CD14-positive monocyte (primary cell): ENCODE results near the gene RFNG. TPM values are rescaled to one million over a fixed set of nuclear protein-coding genes. Genes with fewer than 3 reads are reported as not detected.

Source experiments
- DNase-seq, 3 donors: peaks; one replicate each; pipeline ENCODE4 v3.0.0-alpha.2; 2011 to 2022
- H2AFZ ChIP-seq: 2 replicates; pipeline ENCODE4 v1.6.0; 2012; ENCODE audit warnings: mild to moderate bottlenecking, low read depth, low read length, inconsistent platforms; ENCODE audit not compliant: insufficient read depth, poor library complexity, severe bottlenecking
- H3K27ac ChIP-seq, 2 donors: 1 replicate in 1 of 2; 2 replicates in 1 of 2; pipeline ENCODE4 v1.5.1; 2012 to 2013; ENCODE audit warnings: low read length in 2 of 2, control low read depth in 1 of 2, inconsistent platforms in 1 of 2, low read depth in 1 of 2, mild to moderate bottlenecking in 1 of 2
- H3K27me3 ChIP-seq, 2 donors: one replicate each; pipeline versions ENCODE4 v1.6.0 to v1.6.1; 2011 to 2013; ENCODE audit warnings: low read length in 2 of 2; ENCODE audit not compliant: control insufficient read depth in 2 of 2, insufficient read depth in 2 of 2
- H3K36me3 ChIP-seq, 2 donors: replicated peaks in 1 of 2; 1 replicate in 1 of 2; 2 replicates in 1 of 2; pipeline versions ENCODE4 v1.5.1 to v1.6.1; 2012 to 2013; ENCODE audit warnings: low read length in 2 of 2, control low read depth in 1 of 2, inconsistent platforms in 1 of 2, mild to moderate bottlenecking in 1 of 2; ENCODE audit not compliant: insufficient read depth in 2 of 2, control insufficient read depth in 1 of 2
- H3K4me1 ChIP-seq, 2 donors: 1 replicate in 1 of 2; 2 replicates in 1 of 2; pipeline versions ENCODE4 v1.5.1 to v1.6.1; 2012 to 2013; ENCODE audit warnings: low read length in 2 of 2, control low read depth in 1 of 2, inconsistent platforms in 1 of 2, mild to moderate bottlenecking in 1 of 2, moderate library complexity in 1 of 2; ENCODE audit not compliant: insufficient read depth in 2 of 2, control insufficient read depth in 1 of 2
- H3K4me2 ChIP-seq: replicated peaks from 2 replicates; pipeline ENCODE3; 2012; ENCODE audit warnings: low read length, moderate library complexity, mild to moderate bottlenecking; ENCODE audit not compliant: poor library complexity, severe bottlenecking; ENCODE audit errors: extremely low read depth
- H3K4me3 ChIP-seq, 3 experiments: fragments of 200-600 bp in 1 of 3; sonication (generic) in 1 of 3; replicated peaks in 1 of 3; 1 replicate in 2 of 3; 2 replicates in 1 of 3; pipeline ENCODE4 v1.5.1; 2011 to 2013; ENCODE audit warnings: low read length in 3 of 3, mild to moderate bottlenecking in 3 of 3, control low read depth in 2 of 3, low read depth in 2 of 3, inconsistent platforms in 1 of 3, moderate library complexity in 1 of 3
- H3K79me2 ChIP-seq: 2 replicates; pipeline ENCODE4 v1.6.0; 2012; ENCODE audit warnings: mild to moderate bottlenecking, control low read depth, inconsistent platforms, low read length, moderate library complexity; ENCODE audit not compliant: insufficient read depth
- H3K9ac ChIP-seq: 2 replicates; pipeline ENCODE4 v1.6.0; 2017; ENCODE audit warnings: low read length, mild to moderate bottlenecking; ENCODE audit not compliant: insufficient read depth, poor library complexity, severe bottlenecking
- H3K9me3 ChIP-seq, 2 donors: replicated peaks in 1 of 2; 1 replicate in 1 of 2; 2 replicates in 1 of 2; pipeline versions ENCODE4 v1.5.1 to v1.6.1; 2012 to 2013; ENCODE audit warnings: low read length in 2 of 2, control low read depth in 1 of 2; ENCODE audit not compliant: control insufficient read depth in 1 of 2, insufficient read depth in 1 of 2
- H4K20me1 ChIP-seq: 2 replicates; pipeline ENCODE4 v1.6.0; 2012; ENCODE audit warnings: mild to moderate bottlenecking, low read length, control low read depth, moderate library complexity; ENCODE audit not compliant: insufficient read depth
- H3K27ac Mint-ChIP-seq, 7 donors: one replicate each; pipeline ENCODE4 v1.8.0; 2020; ENCODE audit warnings: mild to moderate bottlenecking in 7 of 7, mixed read lengths in 7 of 7, moderate library complexity in 6 of 7, inconsistent platforms in 2 of 7
- H3K27me3 Mint-ChIP-seq, 3 donors: one replicate each; pipeline ENCODE4 v1.8.0; 2021 to 2022; ENCODE audit warnings: low read depth in 3 of 3, mild to moderate bottlenecking in 3 of 3, mixed read lengths in 3 of 3, moderate library complexity in 3 of 3, inconsistent platforms in 1 of 3
- H3K36me3 Mint-ChIP-seq, 2 donors: one replicate each; pipeline ENCODE4 v1.8.0; 2020; ENCODE audit warnings: mixed read lengths in 2 of 2, inconsistent platforms in 1 of 2, mild to moderate bottlenecking in 1 of 2
- H3K4me1 Mint-ChIP-seq: one replicate; pipeline ENCODE4 v1.8.0; 2020; ENCODE audit warnings: mild to moderate bottlenecking, mixed read lengths
- H3K4me3 Mint-ChIP-seq, 2 donors: one replicate each; pipeline ENCODE4 v1.8.0; 2020; ENCODE audit warnings: mild to moderate bottlenecking in 2 of 2, mixed read lengths in 2 of 2, moderate library complexity in 1 of 2
- H3K9me3 Mint-ChIP-seq, 7 donors: one replicate each; pipeline ENCODE4 v1.8.0; 2020 to 2022; ENCODE audit warnings: mixed read lengths in 7 of 7, mild to moderate bottlenecking in 6 of 7, moderate library complexity in 6 of 7, inconsistent platforms in 2 of 7
- CTCF ChIP-seq: fragments of 200-600 bp; IDR thresholded peaks from one replicate; pipeline ENCODE4 v1.8.0; 2022; ENCODE audit warnings: antibody characterized with exemption, mild to moderate bottlenecking
- WGBS: methylation state at CpG from one replicate; pipeline ENCODE4 v1.1.5; 2013; ENCODE audit warnings: missing lambda C conversion rate; ENCODE audit not compliant: insufficient coverage; 5-methylcytosine and 5-hydroxymethylcytosine counted together
- intact Hi-C, 2 donors: fragments of 100-400 bp; cut with micrococcal nuclease; formaldehyde crosslinking; loops; one replicate each; pipeline versions ENCODE4 v1.15.0 to v1.15.1; 2023
- polyA plus RNA-seq, 3 donors: library from polyadenylated mRNA; depleted of rRNA in 1 of 3; unstranded in 2 of 3; stranded (reverse) in 1 of 3; fragments of 300-500 nt in 2 of 3; fragments of >200 nt in 1 of 3; fragmentation: Illumina TruSeq in 2 of 3; gene quantifications; 1 replicate in 2 of 3; 2 replicates in 1 of 3; pipeline ENCODE4 v1.2.3, GENCODE V29; 2012 to 2021

The RFNG gene
- polyA plus RNA-seq, 3 donors, result 1.5 to 32.4 (median 4.1) TPM

GRCh38 chr17:81998691-81999438 lies 52.7 kb downstream of the RFNG start:
- H3K27ac Mint-ChIP-seq, result no peak overlapping the region
- no peak overlapping the region for H3K4me3 Mint-ChIP-seq
- Histone ChIP-seq H3K27me3 (no peaks in the 10 kb centered on the region), H3K79me2 (no peaks in the 10 kb centered on the region), H3K9me3 (no peaks in the 10 kb centered on the region), H4K20me1 (no peaks in the 10 kb centered on the region), H3K36me3 (peaks cover 14 to 25% of the 10 kb centered on the region in 2 donors), H3K4me3 (no peak overlapping the region), H3K9ac (no peak overlapping the region), H2AFZ (no peak overlapping the region), H3K27ac (no peak overlapping the region), H3K4me1 (no peaks in the 10 kb centered on the region), H3K4me2 (no peak overlapping the region)
- 92% methylated on average over 10 of the region's 14 CpGs for WGBS
- peaks cover 0 to 2% (median 0%) of the 10 kb centered on the region in 7 donors for H3K9me3 Mint-ChIP-seq
- intact Hi-C loops, result no loop called here
- H3K36me3 Mint-ChIP-seq, result peaks cover 13 to 43% of the 10 kb centered on the region in 2 donors
- H3K27me3 Mint-ChIP-seq, result no peaks in the 10 kb centered on the region
- H3K4me1 Mint-ChIP-seq, result no peaks in the 10 kb centered on the region
- no peak for DNase-seq
- TF ChIP-seq CTCF, result no peak

GRCh38 chr17:81998212-81998611 lies 53.4 kb downstream of the RFNG start:
- no peak for TF ChIP-seq CTCF
- no peaks in the 10 kb centered on the region for H3K79me2 ChIP-seq
- no peak overlapping the region for H3K27ac ChIP-seq
- no peak overlapping the region for H2AFZ ChIP-seq
- Mint-ChIP-seq H3K27ac (peak overlapping the region in 1 of 7 donors; percentile 75), H3K9me3 (peaks cover 0 to 2% (median 0%) of the 10 kb centered on the region in 7 donors), H3K4me3 (no peak overlapping the region), H3K36me3 (peaks cover 16 to 49% of the 10 kb centered on the region in 2 donors), H3K4me1 (no peaks in the 10 kb centered on the region), H3K27me3 (no peaks in the 10 kb centered on the region)
- H3K4me1 ChIP-seq, result no peaks in the 10 kb centered on the region
- no peak for DNase-seq
- no peak overlapping the region for H3K9ac ChIP-seq
- peaks cover 14 to 30% of the 10 kb centered on the region in 2 donors for H3K36me3 ChIP-seq
- H3K4me3 ChIP-seq, result no peak overlapping the region
- no peak overlapping the region for H3K4me2 ChIP-seq
- no peaks in the 10 kb centered on the region for H3K9me3 ChIP-seq
- H4K20me1 ChIP-seq, result no peaks in the 10 kb centered on the region
- no peaks in the 10 kb centered on the region for H3K27me3 ChIP-seq
- intact Hi-C loops, result no loop called here
- WGBS, result 100% methylated on average over 1 of the region's 7 CpGs

Other genes starting within 250 kb of the RFNG start
- gene GCGR, start 247.7 kb downstream of the RFNG start, polyA plus RNA-seq, result not detected
- gene MCRIP1, start 218.5 kb downstream of the RFNG start, polyA plus RNA-seq, result 10 to 100 TPM; 48.4 to 63.0 (median 48.5) TPM
- 1 to 10 TPM in 1 of 3 donors, under 1 TPM in 2; 0.22 to 1.5 (median 0.33) TPM for gene PPP1R27, start 216.8 kb downstream of the RFNG start, polyA plus RNA-seq
- gene P4HB, start 191.3 kb downstream of the RFNG start, polyA plus RNA-seq, result 100 to 1,000 TPM; 108 to 297 (median 291) TPM
- gene ARHGDIA, start 180.5 kb downstream of the RFNG start, polyA plus RNA-seq, result 100 to 1,000 TPM in 1 of 3 donors, 10 to 100 TPM in 2; 86.3 to 477 (median 97.2) TPM
- 10 to 100 TPM; 20.2 to 98.1 (median 57.3) TPM for gene ALYREF, start 160.2 kb downstream of the RFNG start, polyA plus RNA-seq
- 100 to 1,000 TPM; 184 to 512 (median 397) TPM for gene ANAPC11, start 160.1 kb downstream of the RFNG start, polyA plus RNA-seq
- under 1 TPM in 2 of 3 donors, not detected in 1; 0.08 to 0.16 TPM for gene NPB, start 149.6 kb downstream of the RFNG start, polyA plus RNA-seq
- gene PCYT2, start 140.4 kb downstream of the RFNG start, polyA plus RNA-seq, result 10 to 100 TPM; 10.7 to 14.5 (median 11.0) TPM
- 10 to 100 TPM; 22.5 to 73.5 (median 23.7) TPM for gene SIRT7, start 133.6 kb downstream of the RFNG start, polyA plus RNA-seq
- 10 to 100 TPM in 1 of 3 donors, 1 to 10 TPM in 2; 7.4 to 66.0 (median 7.6) TPM for gene MAFG, start 124.1 kb downstream of the RFNG start, polyA plus RNA-seq
- under 1 TPM in 1 of 3 donors, not detected in 2; 0.07 TPM for gene PYCR1, start 114.5 kb downstream of the RFNG start, polyA plus RNA-seq
- not detected for gene MYADML2, start 104.6 kb downstream of the RFNG start, polyA plus RNA-seq
- gene NOTUM, start 90.6 kb downstream of the RFNG start, polyA plus RNA-seq, result not detected
- 10 to 100 TPM; 25.5 to 31.9 (median 25.6) TPM for gene ASPSCR1, start 74.2 kb downstream of the RFNG start, polyA plus RNA-seq
- 10 to 100 TPM; 47.7 to 57.0 (median 55.9) TPM for gene CENPX, start 28.9 kb downstream of the RFNG start, polyA plus RNA-seq
- 10 to 100 TPM in 1 of 3 donors, 1 to 10 TPM in 2; 2.6 to 12.2 (median 3.4) TPM for gene LRRC45, start 28.5 kb downstream of the RFNG start, polyA plus RNA-seq
- gene RAC3, start 20.1 kb downstream of the RFNG start, polyA plus RNA-seq, result 1 to 10 TPM in 1 of 3 donors, not detected in 2; 1.8 TPM
- gene DCXR, start 14.1 kb downstream of the RFNG start, polyA plus RNA-seq, result 10 to 100 TPM; 88.8 to 93.1 (median 90.3) TPM
- gene GPS1, start 87 bp upstream of the RFNG start, polyA plus RNA-seq, result 100 to 1,000 TPM; 101 to 130 (median 110) TPM
- gene DUS1L, start 14.0 kb upstream of the RFNG start, polyA plus RNA-seq, result 100 to 1,000 TPM in 1 of 3 donors, 10 to 100 TPM in 2; 23.9 to 175 (median 47.6) TPM
- gene FASN, start 46.4 kb upstream of the RFNG start, polyA plus RNA-seq, result 1 to 10 TPM in 1 of 3 donors, under 1 TPM in 2; 0.08 to 8.4 (median 0.13) TPM
- gene CCDC57, start 161.0 kb upstream of the RFNG start, polyA plus RNA-seq, result 10 to 100 TPM; 17.1 to 43.8 (median 20.1) TPM
- gene SLC16A3, start 177.2 kb upstream of the RFNG start, polyA plus RNA-seq, result 100 to 1,000 TPM in 1 of 3 donors, 10 to 100 TPM in 2; 26.3 to 103 (median 35.3) TPM
- gene CSNK1D, start 221.9 kb upstream of the RFNG start, polyA plus RNA-seq, result 100 to 1,000 TPM in 1 of 3 donors, 10 to 100 TPM in 2; 47.0 to 299 (median 60.9) TPM